HuH-7 (cell line): Measurements from ENCODE around the gene MC2R.

Experiments
- DNase-seq: peaks from one replicate; pipeline ENCODE4 v3.0.0; 2011; ENCODE audit warnings: low spot score

MC2R gene

GRCh38 chr18:13915391-13915790, at the start of gene MC2R:
TSS of gene MC2R (minus strand) at chr18:13915536. CDS start at chr18:13885518, 30,018 bp downstream.
- DNase-seq = no peak

GRCh38 chr18:13945811-13946210, 30.5 kb upstream of the MC2R start:
- DNase-seq = no peak

DNA sequence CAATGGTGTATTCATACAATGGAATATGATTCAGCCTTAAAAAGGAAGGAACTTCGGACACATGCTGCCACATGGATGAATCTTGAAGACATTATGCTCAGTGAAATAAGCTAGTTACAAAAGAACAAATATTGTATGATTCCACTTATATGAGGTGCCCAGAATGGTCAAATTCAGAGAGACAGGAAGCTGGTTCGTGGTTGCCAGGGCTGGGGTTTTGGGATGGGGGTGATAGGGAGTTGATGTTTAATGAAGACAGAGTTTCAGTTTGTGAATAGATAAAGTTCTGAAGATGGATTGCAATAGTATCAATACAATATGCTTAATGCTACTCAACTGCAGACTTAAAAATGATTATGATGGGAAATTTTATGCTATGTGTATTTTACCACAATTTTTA, 28.0 kb upstream of the MC2R start:
- no peak for DNase-seq

- no peak for DNase-seq
Observed at GRCh38 chr18:13940326-13940725, 25.0 kb upstream of the MC2R start.

- DNase-seq = no peak
Observed at GRCh38 chr18:13934676-13935075, 19.3 kb upstream of the MC2R start.

GRCh38 chr18:13934058-13934457, 18.7 kb upstream of the MC2R start:
- no peak for DNase-seq

DNA sequence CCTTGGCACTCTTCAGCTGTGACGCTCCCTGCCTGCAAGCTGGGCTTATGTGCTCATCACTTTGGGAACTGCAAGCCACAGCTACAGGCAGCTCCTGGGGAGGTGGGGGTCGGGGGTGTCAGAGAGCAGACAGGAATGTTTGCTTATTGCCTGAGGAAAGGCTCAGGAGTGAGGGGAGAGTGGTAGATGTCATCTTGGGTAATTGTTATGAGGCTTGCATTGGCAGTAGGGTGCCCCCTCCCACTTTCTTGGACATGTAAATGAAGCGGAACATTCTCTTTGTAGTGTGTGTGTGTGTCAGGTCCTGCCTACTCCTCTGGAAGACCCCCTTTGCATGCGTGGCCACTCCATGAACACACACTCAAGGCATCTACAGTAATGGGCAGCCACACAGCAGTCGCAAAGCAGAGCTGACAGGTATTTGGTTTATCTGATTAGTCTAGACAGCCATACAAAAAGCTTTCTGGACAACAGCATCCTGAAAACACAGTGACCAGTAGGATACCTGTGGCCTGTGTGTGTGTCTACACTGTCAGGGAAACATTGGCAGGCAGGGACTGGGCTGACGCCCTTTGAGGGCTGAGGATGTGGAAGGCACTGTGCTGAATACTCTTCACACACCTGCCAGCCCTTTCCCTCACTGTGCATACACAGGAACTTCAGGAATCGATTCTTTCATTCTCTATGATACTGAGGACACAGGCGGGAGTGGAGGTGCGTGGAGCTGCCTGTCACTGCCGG, 17.1 kb upstream of the MC2R start:
- no peak for DNase-seq

DNA sequence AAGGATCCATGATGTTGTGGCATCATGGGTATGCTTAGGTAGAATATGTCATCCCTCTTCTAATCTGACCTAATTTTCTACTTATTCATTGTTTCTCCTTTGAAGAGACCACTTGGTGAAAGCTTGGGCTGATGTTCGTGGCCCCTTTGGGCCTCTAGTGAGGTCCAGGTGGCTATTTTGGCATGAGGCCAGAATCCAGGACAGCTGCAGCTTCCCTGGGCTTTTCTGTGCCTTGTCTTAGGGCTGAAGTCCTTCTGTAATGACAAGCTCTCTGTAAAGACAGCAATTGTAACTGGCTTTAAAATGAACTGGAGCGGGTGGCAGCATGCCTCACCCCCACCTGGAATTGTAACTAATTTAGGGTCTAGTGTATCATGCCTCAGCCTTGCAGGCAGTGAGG, 15.6 kb upstream of the MC2R start:
- no peak for DNase-seq

DNA sequence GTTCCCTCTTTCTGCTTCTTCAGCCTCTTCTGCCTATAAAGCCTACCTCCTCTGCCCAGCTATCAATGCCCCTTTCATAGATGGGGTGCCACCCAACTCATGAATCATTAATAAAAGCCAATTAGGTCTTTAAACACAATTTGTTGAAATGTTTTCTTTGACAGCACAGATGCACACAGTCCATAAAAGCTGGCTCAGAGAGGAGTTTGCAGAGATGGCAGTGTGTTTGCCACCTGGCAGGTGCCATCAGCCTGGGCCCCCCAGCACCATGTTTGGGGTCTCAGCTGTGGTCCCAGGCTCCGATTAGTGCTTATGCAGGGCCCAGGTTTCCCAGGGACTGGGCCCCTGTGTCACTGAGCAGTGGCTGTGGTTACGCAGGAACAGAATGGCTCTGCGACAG, 7.9 kb upstream of the MC2R start:
- DNase-seq = no peak

GRCh38 chr18:13918898-13919297, 3.6 kb upstream of the MC2R start:
- DNase-seq = no peak

- DNase-seq = no peak
Observed at GRCh38 chr18:13917401-13917800, 2.1 kb upstream of the MC2R start.

GRCh38 chr18:13916559-13916958, 1.2 kb upstream of the MC2R start:
- no peak for DNase-seq

DNA sequence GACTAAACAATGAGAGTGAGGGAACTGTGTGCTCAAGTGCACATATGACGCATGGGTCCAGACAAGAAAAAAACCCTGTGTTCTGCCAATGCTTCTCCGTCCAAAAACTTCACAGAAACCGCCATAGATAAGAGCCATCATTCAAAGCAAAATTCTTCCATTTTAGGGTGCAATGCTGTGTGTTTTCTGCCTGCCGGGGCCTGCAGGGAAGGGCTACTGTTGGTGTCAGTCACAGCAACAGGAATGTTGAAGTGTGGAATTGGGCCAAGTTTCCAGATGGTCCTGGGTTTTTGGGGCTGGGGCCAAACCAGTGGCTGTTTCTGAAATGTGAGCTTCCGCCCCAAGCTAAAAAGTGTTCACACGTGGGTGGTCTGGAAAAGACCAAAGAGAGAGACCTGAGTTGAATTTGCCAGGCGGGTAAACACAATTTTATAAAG, 677 bp upstream of the MC2R start:
- no peak for DNase-seq

- DNase-seq = no peak
Observed at GRCh38 chr18:13914756-13915155, 580 bp downstream of the MC2R start.

DNA sequence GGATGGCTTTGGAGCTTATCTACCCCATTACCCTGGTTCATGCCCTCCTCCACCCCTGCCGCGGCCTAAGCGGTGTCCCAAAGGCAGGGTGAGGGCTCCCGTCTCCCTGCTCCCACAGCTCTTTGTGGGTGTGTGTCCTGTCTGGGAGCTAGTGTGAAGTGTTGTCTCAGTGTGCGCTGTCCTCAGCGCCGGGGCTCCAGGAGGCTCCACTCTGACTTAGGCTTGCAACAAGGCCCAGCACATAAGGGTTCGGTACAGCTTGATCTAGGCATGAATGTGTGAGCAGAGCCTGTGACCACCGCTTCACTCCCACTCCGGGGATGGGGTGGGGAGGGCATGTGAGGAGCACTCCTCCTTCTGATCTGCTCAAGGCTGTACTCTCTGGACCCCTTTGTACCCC, 1.2 kb downstream of the MC2R start:
- DNase-seq = no peak

DNA sequence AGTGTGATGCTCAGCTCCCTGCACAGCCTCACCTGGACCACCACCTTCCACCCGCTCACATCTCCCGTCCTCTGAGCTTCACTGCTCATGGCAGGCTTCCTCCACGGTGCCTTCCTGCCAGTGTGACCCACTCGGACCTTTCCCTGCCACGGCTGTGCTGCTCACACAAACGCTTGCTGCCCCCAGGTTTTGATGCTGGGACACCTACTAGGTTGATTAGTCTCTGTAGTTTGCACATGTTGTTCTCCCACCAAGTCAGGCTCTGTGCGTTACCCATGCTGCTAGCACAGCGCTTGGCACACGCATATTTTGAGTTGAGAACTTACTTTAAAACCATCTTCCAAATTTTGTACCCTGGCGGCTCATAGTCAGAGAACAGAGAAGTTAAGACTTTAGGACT, 2.1 kb downstream of the MC2R start:
- no peak for DNase-seq

DNA sequence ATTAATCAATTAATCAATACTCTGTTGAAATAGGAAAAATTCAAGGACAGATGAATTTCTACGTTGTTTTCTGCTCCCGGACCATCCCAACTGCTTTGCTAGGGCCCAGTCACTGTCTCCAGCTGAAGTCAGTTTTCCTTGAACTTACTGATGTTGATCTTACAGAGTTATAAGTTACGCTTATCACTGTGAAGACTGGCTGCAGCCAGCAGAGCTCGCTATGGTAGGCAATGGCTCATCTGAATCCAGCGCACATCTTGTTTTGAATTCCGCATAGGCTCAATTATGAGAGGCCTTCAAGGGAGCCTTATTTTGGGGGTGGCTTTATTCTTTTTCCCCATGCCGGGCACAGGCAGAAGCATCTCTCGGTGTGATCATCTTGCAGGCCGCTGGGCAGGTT, 2.7 kb downstream of the MC2R start:
- no peak for DNase-seq

DNA sequence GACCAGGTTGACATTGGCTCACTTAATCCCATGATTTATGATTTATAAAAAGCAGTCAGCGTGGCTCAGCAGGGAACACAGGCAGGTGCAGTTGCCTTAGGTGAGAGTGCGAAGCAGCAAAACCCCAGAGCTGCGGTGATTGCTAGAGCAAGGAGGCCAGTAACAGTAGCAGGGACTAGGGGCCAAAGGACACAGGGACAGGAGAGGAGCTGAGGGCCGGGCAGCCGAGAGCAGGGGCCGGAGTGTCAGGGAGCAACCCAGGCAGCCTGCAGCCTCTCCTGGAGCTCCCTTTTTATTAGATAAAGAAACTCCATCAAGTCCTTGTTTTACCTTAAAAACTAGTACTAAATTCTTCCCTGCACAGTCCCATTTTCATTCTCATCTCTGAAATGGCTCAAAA, 4.3 kb downstream of the MC2R start:
- DNase-seq = no peak

DNA sequence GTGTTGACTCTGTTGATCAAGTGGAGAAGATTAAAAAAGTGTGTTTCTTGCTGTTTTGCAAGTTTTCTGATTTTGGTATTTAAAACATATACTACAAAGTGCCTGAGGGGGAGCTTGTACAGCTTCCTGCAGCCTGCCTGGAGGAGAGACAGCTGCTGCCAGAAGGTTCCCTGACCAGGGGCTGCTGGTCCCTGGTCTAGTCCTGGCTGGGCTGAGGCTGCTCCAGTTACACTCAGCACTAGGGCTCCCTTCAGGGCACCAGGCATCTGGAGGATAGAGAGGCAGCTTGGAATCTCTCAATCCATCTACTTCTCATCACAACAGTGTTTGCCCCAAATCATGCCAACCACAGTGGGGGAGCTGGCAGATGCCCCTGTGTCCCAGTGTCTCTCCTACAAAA, 4.8 kb downstream of the MC2R start:
- no peak for DNase-seq

- no peak for DNase-seq
Observed at GRCh38 chr18:13909141-13909940, 6.0 kb downstream of the MC2R start.

- no peak for DNase-seq
Observed at GRCh38 chr18:13900633-13901032, 14.7 kb downstream of the MC2R start.

DNA sequence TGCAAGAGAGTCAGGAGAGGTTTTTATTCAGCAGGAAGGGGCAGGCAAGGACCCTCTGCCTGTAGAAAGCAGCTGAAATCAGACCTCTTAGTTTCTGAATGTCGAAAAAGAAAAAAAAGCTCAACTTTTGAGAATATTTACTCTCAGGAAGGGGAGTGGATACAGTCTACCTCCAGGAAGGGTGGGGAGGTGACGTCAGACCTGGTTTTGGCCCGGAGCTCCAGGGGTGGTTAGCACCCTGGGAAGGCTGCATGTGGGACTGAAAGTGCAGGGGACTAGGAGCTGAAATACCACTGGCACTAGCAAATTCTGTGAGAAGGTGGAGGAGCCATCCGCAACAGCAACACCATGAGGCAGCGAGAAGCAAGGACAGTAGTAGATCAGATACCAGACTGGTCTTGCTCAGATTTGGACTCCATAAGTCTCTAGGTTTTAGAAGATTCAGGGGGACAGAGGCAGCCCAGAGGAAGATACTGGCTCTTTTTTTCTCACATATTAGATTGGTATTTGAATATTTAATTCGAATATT, 19.8 kb downstream of the MC2R start:
- no peak for DNase-seq

- no peak for DNase-seq
Observed at GRCh38 chr18:13894531-13894930, 20.8 kb downstream of the MC2R start.

DNA sequence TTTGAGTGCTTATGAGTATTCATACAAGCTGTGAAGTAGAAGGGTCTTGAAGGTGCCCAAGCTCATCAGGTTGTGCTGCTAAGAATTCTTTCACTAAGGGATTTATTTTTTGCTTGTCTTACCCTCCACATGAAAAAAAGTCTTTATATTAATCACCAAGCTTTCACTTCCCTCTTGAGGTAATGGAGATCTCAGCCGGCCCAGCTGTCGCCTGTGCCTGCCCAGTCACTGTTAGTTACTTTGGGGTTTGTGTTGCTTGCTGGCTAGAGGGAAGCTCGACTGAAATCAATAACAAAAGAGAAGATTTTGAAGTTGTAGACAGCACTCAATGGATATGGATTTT, 21.9 kb downstream of the MC2R start:
- DNase-seq = no peak
